Loucy (cell line): ENCODE results near the gene SPIRE2.
"Not testable (repeated sequence)": the region's sequence is repeated elsewhere in the genome, so short reads cannot be mapped to it uniquely, and the experiment has no call there.

Experiments
- H2AFZ ChIP-seq: fragments of 200-600 bp; sonication (generic); 2 replicates; pipeline ENCODE4 v1.6.0; 2016; ENCODE audit warnings: antibody characterized with exemption, mild to moderate bottlenecking, low read length, moderate library complexity
- H3F3A ChIP-seq: fragments of 200-600 bp; 2 replicates; pipeline ENCODE4 v1.6.0; 2016; ENCODE audit warnings: antibody characterized with exemption, low read depth, mild to moderate bottlenecking
- H3K27me3 ChIP-seq: fragments of 200-600 bp; sonication (generic); 2 replicates; pipeline ENCODE4 v1.6.1; 2014; ENCODE audit warnings: low read length, mild to moderate bottlenecking; ENCODE audit not compliant: insufficient read depth, poor library complexity, severe bottlenecking
- H3K36me3 ChIP-seq: fragments of 200-600 bp; sonication (generic); 2 replicates; pipeline ENCODE4 v1.6.1; 2016; ENCODE audit warnings: low read length; ENCODE audit not compliant: insufficient read depth
- H3K4me1 ChIP-seq: fragments of 200-600 bp; sonication (generic); 2 replicates; pipeline ENCODE4 v1.5.1; 2014; ENCODE audit warnings: low read length, mild to moderate bottlenecking; ENCODE audit not compliant: insufficient read depth, poor library complexity, severe bottlenecking
- H3K4me2 ChIP-seq: fragments of 200-600 bp; sonication (generic); 2 replicates; pipeline ENCODE4 v1.6.0; 2014; ENCODE audit warnings: antibody characterized with exemption, low read length, low read depth, mild to moderate bottlenecking; ENCODE audit not compliant: poor library complexity, severe bottlenecking
- H3K4me3 ChIP-seq: fragments of 200-600 bp; sonication (generic); 2 replicates; pipeline ENCODE4 v1.5.1; 2014; ENCODE audit warnings: low read length, mild to moderate bottlenecking, mixed read lengths; ENCODE audit not compliant: poor library complexity, severe bottlenecking
- H3K79me2 ChIP-seq: fragments of 200-600 bp; sonication (generic); 2 replicates; pipeline ENCODE4 v1.6.1; 2014; ENCODE audit warnings: low read length; ENCODE audit not compliant: insufficient read depth
- H3K9ac ChIP-seq: fragments of 200-600 bp; sonication (generic); 2 replicates; pipeline ENCODE4 v1.6.0; 2014; ENCODE audit warnings: mild to moderate bottlenecking, low read depth, low read length, moderate library complexity; ENCODE audit not compliant: poor library complexity, severe bottlenecking
- H3K9me2 ChIP-seq: fragments of 200-600 bp; sonication (generic); replicated peaks from 2 replicates; pipeline ENCODE4 v1.6.1; 2016; ENCODE audit warnings: low read depth, low read length, mixed read lengths
- H3K9me3 ChIP-seq: fragments of 200-600 bp; sonication (generic); 2 replicates; pipeline ENCODE4 v1.6.1; 2014; ENCODE audit warnings: mild to moderate bottlenecking, antibody characterized with exemption, low read length, low read depth; ENCODE audit not compliant: insufficient read depth
- H4K20me1 ChIP-seq: fragments of 200-600 bp; sonication (generic); 2 replicates; pipeline ENCODE4 v1.6.0; 2014; ENCODE audit warnings: antibody characterized with exemption, low read length, mild to moderate bottlenecking; ENCODE audit not compliant: insufficient read depth, poor library complexity, severe bottlenecking
- EZH2phosphoT487 ChIP-seq: fragments of 200-600 bp; IDR thresholded peaks from 2 replicates; pipeline ENCODE4 v1.6.1; 2018; ENCODE audit warnings: antibody characterized with exemption, mild to moderate bottlenecking, moderate library complexity, borderline replicate concordance
- TF ChIP-seq, protein P1 (sequence below): fragments of 200-600 bp; sonication (generic); conservative IDR thresholded peaks from 2 replicates; pipeline ENCODE4 v1.5.1; 2014; ENCODE audit warnings: mild to moderate bottlenecking, antibody characterized with exemption, low read length

SPIRE2 gene

DNA sequence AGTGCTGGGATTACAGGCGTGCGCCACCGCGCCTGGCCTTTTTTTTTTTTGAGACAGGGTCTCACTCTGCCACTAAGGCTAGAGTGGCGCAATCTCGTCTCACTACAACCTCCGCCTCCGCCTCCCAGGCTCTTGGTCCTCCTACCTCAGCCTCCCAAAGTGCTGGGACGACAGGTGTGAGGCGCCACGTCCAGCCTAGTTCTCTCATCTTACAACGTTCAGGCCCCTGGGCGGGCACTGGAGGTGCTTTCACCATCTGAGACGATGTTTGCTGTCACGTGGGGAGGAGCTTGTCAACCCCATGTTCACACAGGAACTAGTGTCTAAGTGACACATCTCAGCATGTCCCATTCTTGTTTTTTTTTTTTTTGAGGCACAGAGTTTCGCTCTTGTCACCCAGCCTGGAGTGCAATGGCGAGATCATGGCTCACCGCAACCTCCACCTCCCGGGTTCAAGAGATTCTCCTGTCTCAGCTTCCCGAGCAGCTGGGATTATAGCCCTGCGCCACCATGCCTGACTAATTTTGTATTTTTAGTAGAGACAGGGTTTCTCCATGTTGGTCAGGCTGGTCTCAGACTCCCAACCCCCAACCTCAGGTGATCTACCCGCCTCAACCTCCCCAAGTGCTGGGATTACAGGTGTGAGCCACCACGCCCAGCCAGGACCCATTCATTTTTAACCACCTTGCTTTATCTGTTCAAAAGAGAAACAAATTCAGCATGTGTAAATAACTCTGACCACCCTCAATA, 6.7 kb upstream of the SPIRE2 start:
- H3K9ac ChIP-seq: no peak overlapping the region
- H3K9me3 ChIP-seq: no peaks in the 10 kb centered on the region
- H3F3A ChIP-seq: no peaks in the 10 kb centered on the region
- no peak overlapping the region for H3K4me2 ChIP-seq
- H3K9me2 ChIP-seq: no peaks in the 10 kb centered on the region
- H3K4me3 ChIP-seq: no peak overlapping the region
- no peaks in the 10 kb centered on the region for H3K27me3 ChIP-seq
- no peaks in the 10 kb centered on the region for H3K4me1 ChIP-seq
- TF ChIP-seq, protein P1, sequence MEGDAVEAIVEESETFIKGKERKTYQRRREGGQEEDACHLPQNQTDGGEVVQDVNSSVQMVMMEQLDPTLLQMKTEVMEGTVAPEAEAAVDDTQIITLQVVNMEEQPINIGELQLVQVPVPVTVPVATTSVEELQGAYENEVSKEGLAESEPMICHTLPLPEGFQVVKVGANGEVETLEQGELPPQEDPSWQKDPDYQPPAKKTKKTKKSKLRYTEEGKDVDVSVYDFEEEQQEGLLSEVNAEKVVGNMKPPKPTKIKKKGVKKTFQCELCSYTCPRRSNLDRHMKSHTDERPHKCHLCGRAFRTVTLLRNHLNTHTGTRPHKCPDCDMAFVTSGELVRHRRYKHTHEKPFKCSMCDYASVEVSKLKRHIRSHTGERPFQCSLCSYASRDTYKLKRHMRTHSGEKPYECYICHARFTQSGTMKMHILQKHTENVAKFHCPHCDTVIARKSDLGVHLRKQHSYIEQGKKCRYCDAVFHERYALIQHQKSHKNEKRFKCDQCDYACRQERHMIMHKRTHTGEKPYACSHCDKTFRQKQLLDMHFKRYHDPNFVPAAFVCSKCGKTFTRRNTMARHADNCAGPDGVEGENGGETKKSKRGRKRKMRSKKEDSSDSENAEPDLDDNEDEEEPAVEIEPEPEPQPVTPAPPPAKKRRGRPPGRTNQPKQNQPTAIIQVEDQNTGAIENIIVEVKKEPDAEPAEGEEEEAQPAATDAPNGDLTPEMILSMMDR: no peak
- TF ChIP-seq EZH2phosphoT487: no peak
- H2AFZ ChIP-seq: no peak overlapping the region
- no peaks in the 10 kb centered on the region for H3K36me3 ChIP-seq
- no peaks in the 10 kb centered on the region for H4K20me1 ChIP-seq
- no peaks in the 10 kb centered on the region for H3K79me2 ChIP-seq

DNA sequence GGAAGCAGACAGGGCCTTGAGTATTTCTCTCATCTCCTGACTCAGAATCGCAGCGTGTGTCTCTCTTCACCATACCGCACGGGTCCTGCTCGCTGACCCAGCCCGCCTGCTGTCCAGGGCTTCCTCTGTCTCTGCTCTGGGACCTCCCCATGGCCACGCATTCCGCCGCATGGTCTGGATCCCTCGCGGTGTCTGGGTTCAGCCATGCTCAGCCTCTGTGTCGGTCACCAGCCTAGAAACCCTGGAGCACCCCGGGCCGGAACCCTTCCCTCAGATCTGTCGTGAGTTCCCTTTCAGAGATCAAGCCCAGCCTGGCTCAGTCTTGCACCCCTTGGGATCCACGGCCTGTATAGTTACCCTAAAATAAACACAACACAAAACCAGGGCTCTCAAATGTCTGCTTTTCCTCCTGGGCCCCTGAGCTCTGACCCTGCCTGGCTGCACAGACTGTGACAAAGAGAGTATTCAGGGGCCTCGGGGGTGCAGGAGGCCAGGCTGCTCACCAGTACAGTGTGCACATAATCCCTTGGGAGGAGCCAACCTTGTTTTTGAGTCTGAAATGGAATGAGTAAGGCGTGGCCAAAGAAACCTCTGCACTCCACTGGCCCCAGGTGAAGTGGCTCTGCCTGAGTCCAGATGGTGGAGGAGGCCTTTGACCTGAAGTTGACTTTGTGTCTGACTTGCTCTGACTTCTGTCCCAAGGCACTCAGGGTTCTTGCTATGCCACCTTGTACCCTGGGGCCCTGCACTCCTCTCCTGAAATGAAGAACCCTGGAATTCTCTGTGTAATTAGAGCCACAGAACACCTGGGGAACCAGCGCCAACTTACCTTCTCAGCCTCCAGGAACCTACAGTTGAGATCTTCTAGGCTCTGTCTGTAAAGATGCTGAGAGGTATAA, 5.8 kb upstream of the SPIRE2 start:
- no peaks in the 10 kb centered on the region for H3K36me3 ChIP-seq
- no peaks in the 10 kb centered on the region for H3K27me3 ChIP-seq
- H3K79me2 ChIP-seq: no peaks in the 10 kb centered on the region
- H3K9me2 ChIP-seq: no peaks in the 10 kb centered on the region
- H2AFZ ChIP-seq: no peak overlapping the region
- H3K9me3 ChIP-seq: no peaks in the 10 kb centered on the region
- no peaks in the 10 kb centered on the region for H3K4me1 ChIP-seq
- H3K9ac ChIP-seq: no peak overlapping the region
- H3K4me3 ChIP-seq: no peak overlapping the region
- TF ChIP-seq EZH2phosphoT487: no peak
- TF ChIP-seq, protein P1: no peak
- H3F3A ChIP-seq: no peaks in the 10 kb centered on the region
- H4K20me1 ChIP-seq: no peaks in the 10 kb centered on the region
- H3K4me2 ChIP-seq: no peak overlapping the region

DNA sequence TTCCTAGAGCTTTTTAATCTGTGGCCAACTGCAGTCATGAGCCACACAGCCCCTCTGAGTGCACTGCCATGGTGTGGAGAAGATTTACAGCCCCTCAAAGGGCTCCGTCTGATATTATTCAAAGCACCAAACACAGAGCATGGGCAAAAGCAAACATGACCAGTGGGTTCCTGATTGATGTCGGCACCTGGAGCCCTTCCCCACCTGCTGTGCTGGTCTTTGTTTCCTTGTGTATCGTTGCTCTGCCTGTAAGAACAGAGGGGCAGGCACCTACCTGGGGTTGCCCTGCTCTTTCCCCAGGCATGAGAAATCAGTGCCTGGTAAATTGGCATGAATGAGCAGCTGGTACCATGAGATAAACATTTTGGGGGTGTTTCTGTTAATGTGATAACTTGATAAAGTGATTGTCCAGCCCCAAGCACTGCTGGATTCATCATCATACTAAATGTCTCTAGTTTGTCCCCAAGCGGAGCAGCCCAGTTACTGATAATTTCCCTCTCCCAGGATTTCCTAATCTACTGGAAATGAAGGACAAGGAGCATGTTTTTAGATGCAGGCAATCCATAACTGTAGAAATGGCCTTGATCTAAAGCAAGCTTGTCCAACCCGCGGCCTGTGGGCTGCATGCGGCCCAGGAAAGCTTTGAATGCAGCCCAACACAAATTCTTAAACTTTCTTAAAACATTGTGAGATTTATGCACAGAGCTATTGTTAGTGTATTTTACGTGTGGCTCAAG, 5.0 kb upstream of the SPIRE2 start:
- Histone ChIP-seq H3K4me3 (no peak overlapping the region), H3F3A (no peaks in the 10 kb centered on the region), H4K20me1 (no peaks in the 10 kb centered on the region), H3K4me1 (no peaks in the 10 kb centered on the region), H3K4me2 (no peak overlapping the region), H3K9me3 (no peaks in the 10 kb centered on the region), H3K9me2 (no peaks in the 10 kb centered on the region), H2AFZ (no peak overlapping the region), H3K9ac (no peak overlapping the region), H3K36me3 (no peaks in the 10 kb centered on the region), H3K79me2 (no peaks in the 10 kb centered on the region), H3K27me3 (no peaks in the 10 kb centered on the region)
- TF ChIP-seq, protein P1: no peak
- no peak for TF ChIP-seq EZH2phosphoT487

DNA sequence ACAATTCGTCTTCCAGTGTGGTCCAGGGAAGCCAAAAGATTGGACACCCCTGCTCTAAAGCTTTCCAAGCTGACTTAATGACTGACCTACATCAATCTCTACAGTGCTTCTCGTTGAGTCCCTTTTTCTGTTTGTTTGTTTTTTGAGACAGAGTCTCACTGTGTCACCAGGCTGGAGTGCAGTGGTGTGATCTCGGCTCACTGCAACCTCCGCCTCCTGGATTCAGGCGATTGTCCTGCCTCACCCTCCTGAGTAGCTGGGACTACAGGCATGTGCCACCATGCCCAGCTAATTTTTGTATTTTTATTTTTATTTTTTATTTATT, 4.5 kb upstream of the SPIRE2 start:
- H3K4me1 ChIP-seq, H3F3A ChIP-seq, H4K20me1 ChIP-seq, H3K27me3 ChIP-seq, H3K4me2 ChIP-seq, H3K9me2 ChIP-seq, H3K36me3 ChIP-seq, H3K9me3 ChIP-seq, H3K79me2 ChIP-seq, H3K4me3 ChIP-seq, H2AFZ ChIP-seq, H3K9ac ChIP-seq: not testable (repeated sequence)
